WTC11 (cell line): ENCODE measurements around the gene TPSAB1.

ENCODE experiments used
- NFE2L1 ChIP-seq: sonication (generic); formaldehyde crosslinking; IDR thresholded peaks from 2 replicates; pipeline ENCODE4 v1.8.1; 2023; ENCODE audit warnings: missing genetic modification reagents
- SMAD3 ChIP-seq: sonication (generic); formaldehyde crosslinking; IDR thresholded peaks from 2 replicates; pipeline ENCODE4 v1.8.0; 2022; ENCODE audit warnings: missing genetic modification reagents, mild to moderate bottlenecking, borderline replicate concordance
- SMAD4 ChIP-seq: sonication (generic); formaldehyde crosslinking; IDR thresholded peaks from 2 replicates; pipeline ENCODE4 v1.8.0; 2022; ENCODE audit warnings: mild to moderate bottlenecking, missing genetic modification reagents
- TEAD4 ChIP-seq: sonication (generic); formaldehyde crosslinking; IDR thresholded peaks from 2 replicates; pipeline ENCODE4 v1.8.0; 2022; ENCODE audit warnings: mild to moderate bottlenecking, missing genetic modification reagents
- TP53 ChIP-seq: sonication (generic); formaldehyde crosslinking; IDR thresholded peaks from 2 replicates; pipeline ENCODE4 v1.8.1; 2023; ENCODE audit warnings: mild to moderate bottlenecking, missing genetic modification reagents
- ZBTB43 ChIP-seq: sonication (generic); formaldehyde crosslinking; IDR thresholded peaks from 2 replicates; pipeline ENCODE4 v1.8.1; 2023; ENCODE audit warnings: mild to moderate bottlenecking, missing genetic modification reagents
- TF ChIP-seq, protein P1 (sequence below): sonication (generic); formaldehyde crosslinking; IDR thresholded peaks from 2 replicates; pipeline ENCODE4 v1.8.0; 2022; ENCODE audit warnings: mild to moderate bottlenecking, missing genetic modification reagents
- TF ChIP-seq, protein P2 (sequence below): fragments of 200-600 bp; IDR thresholded peaks from 2 replicates; pipeline ENCODE4 v1.8.0; 2022; ENCODE audit warnings: antibody characterized with exemption
- TF ChIP-seq, protein P3 (sequence below): sonication (generic); formaldehyde crosslinking; IDR thresholded peaks from 2 replicates; pipeline ENCODE4 v1.8.0; 2022; ENCODE audit warnings: mild to moderate bottlenecking, missing genetic modification reagents
- TF ChIP-seq, protein P4 (sequence below): fragments of 250-450 bp; sonication (Bioruptor Pico); conservative IDR thresholded peaks from 2 replicates; pipeline ENCODE4 v1.9.0; 2021; ENCODE audit warnings: mild to moderate bottlenecking

DNA sequence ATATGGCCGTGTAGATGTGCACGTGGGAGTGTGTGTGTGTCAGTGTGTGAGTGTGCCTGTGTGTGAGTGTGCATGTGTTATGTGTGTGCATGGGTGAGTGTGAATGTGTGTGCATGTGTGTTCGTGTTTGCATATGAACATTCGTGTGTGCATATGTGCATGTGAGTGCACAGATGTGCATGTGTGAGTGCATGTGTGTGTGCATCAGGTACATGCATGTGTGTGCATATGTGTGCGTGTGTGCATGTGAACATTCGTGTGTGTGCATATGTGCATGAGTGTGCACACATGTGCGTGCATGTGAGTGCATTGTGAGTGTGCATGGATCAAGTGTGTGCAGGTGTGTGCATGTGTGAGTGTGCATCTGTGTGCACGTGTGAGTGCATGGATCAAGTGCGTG is 2.5 kb upstream of the TPSAB1 start:
- TF ChIP-seq, protein P1, sequence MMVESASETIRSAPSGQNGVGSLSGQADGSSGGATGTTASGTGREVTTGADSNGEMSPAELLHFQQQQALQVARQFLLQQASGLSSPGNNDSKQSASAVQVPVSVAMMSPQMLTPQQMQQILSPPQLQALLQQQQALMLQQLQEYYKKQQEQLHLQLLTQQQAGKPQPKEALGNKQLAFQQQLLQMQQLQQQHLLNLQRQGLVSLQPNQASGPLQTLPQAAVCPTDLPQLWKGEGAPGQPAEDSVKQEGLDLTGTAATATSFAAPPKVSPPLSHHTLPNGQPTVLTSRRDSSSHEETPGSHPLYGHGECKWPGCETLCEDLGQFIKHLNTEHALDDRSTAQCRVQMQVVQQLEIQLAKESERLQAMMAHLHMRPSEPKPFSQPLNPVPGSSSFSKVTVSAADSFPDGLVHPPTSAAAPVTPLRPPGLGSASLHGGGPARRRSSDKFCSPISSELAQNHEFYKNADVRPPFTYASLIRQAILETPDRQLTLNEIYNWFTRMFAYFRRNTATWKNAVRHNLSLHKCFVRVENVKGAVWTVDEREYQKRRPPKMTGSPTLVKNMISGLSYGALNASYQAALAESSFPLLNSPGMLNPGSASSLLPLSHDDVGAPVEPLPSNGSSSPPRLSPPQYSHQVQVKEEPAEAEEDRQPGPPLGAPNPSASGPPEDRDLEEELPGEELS = no peak
- TF ChIP-seq, protein P2, sequence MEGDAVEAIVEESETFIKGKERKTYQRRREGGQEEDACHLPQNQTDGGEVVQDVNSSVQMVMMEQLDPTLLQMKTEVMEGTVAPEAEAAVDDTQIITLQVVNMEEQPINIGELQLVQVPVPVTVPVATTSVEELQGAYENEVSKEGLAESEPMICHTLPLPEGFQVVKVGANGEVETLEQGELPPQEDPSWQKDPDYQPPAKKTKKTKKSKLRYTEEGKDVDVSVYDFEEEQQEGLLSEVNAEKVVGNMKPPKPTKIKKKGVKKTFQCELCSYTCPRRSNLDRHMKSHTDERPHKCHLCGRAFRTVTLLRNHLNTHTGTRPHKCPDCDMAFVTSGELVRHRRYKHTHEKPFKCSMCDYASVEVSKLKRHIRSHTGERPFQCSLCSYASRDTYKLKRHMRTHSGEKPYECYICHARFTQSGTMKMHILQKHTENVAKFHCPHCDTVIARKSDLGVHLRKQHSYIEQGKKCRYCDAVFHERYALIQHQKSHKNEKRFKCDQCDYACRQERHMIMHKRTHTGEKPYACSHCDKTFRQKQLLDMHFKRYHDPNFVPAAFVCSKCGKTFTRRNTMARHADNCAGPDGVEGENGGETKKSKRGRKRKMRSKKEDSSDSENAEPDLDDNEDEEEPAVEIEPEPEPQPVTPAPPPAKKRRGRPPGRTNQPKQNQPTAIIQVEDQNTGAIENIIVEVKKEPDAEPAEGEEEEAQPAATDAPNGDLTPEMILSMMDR = no peak
- no peak for TF ChIP-seq TP53 (CRISPR knock-in tag)
- TF ChIP-seq TEAD4 (CRISPR knock-in tag) = no peak
- TF ChIP-seq ZBTB43 (CRISPR knock-in tag) = no peak
- TF ChIP-seq NFE2L1 (CRISPR knock-in tag) = no peak
- TF ChIP-seq, protein P3, sequence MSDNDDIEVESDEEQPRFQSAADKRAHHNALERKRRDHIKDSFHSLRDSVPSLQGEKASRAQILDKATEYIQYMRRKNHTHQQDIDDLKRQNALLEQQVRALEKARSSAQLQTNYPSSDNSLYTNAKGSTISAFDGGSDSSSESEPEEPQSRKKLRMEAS (CRISPR knock-in tag) = no peak
- TF ChIP-seq, protein P4, sequence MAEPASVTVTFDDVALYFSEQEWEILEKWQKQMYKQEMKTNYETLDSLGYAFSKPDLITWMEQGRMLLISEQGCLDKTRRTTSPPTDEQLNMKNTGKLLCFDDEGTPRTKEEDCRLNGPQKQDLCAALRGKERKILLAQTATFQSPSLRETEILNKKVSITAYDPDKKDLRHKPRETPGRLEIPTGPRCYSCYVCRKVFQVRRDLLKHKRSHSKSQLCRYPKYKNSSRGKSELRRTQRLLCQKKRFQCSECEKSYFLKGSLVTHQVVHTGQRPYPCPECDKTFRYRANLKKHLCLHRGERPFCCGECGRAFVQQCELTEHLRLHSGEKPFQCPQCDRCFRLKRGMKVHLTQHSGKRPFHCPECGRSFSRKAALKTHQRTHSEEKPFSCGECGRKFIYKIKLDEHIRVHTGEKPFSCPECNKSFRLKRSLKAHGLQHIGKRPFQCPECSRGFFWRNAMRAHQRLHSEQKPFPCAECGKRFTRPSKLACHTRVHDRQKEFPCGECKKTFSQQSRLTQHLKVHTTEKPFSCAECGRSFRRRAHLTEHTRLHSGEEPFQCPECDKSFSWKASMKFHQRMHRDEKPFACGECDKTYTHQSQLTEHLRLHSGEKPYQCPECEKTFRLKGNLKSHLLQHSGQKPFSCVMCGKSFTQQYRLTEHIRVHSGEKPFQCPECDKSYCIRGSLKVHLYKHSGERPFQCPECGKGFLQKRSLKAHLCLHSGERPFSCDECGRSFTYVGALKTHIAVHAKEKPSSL (CRISPR knock-in tag) = no peak
- no peak for TF ChIP-seq SMAD3 (CRISPR knock-in tag)
- no peak for TF ChIP-seq SMAD4 (CRISPR knock-in tag)
